Colon (tissue), 2 donors: Measurements from ENCODE around the gene SORBS1.

Experiments
- FAIRE-seq: peaks from 2 replicates; lab custom pipeline; 2012; peaks lifted over from hg19 to GRCh38; lab: Jason Lieb, UNC
- donor health status: control.
- donor health status: control.

SORBS1 gene

DNA sequence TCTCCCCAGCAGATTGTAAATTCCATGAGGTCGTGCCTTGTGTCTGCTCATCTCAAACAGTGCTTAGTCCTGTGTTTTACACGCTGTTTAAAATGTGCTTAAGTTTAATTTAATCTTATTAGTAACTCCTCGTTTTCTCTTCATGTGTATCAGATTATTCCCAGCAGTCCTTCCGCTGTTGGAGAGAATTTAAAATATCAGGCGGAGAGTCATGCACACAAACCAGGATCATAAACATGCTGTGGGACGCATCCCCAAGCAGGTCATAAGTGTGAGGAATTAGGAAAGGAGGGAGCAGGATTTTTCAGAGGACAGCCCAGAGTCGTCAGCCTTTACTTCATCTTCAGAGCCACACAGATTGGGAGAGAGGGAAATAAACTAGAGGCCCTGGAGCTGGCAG, 4.2 kb upstream of the SORBS1 start:
- FAIRE-seq: no peak

DNA sequence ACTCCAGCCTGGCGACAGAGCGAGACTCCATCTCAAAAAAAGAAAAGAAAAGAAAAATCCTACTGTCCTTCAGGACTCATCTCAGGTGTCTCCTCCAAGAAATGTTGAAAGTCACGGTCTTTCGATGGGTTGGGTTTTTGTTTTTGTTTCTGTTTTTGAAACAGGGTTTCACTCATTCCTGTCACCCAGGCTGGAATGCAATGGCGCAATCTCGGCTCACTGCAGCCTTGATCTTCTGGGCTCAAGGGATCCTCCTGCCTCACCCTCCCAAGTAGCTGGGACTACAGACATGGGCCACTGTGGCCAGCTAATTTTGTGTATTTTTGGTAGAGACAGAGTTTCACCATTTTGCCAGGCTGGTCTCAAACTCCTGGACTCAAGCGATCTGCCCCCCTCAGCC, 3.1 kb upstream of the SORBS1 start:
- no peak for FAIRE-seq

DNA sequence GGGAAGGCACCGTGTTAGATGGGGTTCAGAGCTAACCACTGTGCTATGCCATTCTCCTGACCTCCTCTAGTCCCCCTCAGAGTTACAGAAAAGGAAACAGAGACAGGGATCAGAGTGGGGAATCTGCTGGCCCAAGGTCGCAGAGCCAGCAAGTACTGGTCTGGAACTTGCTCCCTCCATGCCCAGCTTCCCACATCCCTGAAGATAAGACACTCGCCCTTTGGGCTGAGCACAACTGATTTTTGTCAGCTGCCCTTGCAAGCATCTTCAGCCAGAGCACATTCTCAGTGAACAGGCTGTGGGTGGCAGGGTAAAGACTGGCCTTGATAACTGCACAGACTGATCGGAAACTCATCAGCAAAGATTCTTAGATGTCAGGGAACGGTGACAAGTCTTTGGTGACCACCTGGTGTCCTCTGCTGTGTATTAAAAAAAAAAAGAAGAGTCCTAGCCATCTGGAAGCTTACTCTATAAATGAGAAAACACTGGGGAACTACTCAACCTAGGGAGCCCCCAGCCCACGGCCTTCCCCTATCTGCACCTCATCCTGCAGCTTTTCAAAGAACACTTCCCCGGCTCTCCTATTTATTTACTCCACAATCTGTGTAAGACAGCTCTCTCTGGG, 1.3 kb upstream of the SORBS1 start:
- FAIRE-seq: no peak

DNA sequence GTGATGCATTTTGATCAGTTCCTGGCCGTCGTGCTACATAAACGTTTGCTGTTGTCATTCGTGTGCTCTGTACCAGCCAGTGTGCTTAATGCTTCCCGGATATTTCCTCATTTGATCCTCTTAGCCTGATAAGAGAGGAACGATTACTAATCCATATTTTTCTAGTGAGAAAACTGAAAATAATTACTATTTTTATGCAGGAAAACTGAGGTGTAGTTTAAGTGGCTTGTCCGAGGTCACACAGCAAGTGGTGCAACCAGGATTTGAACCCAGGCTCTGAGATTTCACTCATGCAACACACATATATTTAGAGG, 650 bp upstream of the SORBS1 start:
- no peak for FAIRE-seq

DNA sequence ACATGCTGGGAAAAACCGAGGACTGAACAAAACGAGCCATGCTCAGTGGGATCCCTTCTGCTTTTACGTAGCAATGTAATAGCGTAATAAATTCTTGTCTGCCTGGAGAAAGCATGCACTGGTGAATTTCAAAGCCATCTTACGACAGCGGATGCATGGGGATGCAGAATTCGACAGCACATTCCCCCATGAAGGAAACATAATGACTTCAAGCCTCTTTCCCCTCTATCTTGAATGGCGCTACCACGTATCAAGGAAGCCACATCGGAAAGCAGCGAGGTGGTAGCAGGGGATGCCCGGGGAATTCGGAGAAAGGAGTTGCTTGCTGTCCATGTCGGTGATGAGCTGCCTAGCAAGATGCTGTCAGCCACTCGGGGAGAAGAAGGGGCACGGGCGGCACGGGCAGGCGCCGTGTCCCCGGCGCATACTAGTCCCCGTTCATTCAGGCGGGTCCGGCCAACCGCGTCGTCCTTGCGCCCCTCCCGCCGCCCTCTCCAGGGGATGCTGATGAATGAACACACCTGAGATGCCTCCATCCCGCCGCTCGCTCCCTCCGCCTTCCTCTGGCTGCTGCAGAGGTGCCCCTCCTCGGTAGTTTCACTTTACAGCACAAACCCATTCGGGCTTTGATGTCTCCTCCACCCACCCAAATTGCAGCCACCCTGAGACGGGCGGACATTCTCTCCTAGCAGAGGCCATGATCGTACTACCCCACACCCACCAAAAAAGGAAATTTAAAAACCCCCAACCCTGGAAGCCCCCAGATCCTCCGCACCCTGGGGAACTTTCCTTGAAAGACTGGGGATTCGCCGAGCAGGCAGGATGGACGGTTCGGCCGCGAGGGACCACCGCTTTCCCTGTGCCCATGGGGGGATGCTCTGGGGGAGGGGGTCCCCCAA, 644 bp downstream of the SORBS1 start:
- FAIRE-seq: no peak

DNA sequence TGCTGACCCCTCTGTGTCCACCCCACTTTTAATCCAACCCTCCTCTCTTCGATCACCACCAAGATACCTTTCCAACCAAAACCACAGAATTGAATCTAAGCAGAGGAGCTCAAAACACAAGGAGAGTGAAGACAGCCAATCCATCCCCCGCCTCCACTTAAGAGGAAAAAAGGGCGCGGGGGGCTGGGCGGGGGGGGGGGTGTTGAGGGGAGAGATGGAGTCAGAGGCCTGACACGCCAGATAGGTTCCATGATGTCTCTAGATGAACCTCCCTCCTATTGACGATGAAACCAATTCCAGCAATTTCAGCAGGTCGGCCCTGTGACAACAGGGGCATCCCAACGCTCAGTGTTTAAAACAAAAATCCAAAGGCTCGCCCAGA, 1.3 kb downstream of the SORBS1 start:
- no peak for FAIRE-seq

DNA sequence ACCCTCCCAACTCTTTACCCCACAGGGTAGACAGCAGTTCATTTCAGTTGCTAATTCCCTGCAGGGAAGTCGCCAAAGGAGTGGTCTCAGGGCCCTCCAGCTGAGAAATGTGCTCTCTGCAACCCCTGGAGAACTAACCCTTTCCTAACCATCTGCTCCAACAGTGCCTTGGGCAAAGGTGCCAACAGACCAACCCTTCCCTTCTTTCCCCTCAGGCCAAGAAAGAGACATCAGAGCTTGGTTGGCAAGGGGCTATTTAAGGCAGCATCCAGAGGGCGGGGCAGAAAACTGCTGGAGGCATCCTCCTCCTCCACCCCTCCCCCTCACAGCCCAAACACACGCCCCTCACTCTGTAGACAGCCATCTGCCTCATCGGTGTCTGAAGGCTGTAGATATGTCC, 1.7 kb downstream of the SORBS1 start:
- no peak for FAIRE-seq

DNA sequence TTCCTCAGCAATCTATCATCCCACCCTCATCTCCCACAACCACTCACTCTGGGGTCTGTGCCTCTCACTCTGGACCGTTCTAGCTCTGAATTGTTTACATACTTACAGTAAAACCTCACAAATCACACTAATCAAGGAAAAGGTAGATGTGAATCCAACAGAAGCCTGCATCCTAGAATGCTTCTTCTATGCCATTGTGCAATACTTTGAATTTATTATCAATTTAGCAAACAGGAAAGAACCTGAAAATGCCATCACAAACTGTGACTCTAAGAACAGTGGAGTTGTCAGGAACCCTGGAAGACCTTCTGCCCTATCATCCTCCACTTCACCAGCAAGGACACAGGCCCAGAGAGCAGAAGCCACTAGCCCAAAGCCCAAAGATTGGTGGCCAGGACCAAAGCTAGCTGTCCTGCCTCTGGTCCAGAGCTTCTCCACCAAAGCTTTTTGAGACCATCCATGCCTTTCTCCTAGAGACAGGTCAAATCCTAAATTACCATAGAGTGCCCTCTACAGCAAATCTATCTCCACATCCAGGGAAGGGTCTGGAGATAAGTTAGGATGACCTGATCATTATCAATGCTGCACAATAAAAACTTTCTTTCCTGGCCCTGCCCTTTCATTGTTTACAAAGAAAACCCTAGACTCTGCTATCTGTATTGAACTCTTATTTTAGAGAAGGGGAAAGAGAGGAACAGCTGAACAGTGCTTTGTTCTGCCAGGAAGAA, 2.4 kb downstream of the SORBS1 start:
- no peak for FAIRE-seq

DNA sequence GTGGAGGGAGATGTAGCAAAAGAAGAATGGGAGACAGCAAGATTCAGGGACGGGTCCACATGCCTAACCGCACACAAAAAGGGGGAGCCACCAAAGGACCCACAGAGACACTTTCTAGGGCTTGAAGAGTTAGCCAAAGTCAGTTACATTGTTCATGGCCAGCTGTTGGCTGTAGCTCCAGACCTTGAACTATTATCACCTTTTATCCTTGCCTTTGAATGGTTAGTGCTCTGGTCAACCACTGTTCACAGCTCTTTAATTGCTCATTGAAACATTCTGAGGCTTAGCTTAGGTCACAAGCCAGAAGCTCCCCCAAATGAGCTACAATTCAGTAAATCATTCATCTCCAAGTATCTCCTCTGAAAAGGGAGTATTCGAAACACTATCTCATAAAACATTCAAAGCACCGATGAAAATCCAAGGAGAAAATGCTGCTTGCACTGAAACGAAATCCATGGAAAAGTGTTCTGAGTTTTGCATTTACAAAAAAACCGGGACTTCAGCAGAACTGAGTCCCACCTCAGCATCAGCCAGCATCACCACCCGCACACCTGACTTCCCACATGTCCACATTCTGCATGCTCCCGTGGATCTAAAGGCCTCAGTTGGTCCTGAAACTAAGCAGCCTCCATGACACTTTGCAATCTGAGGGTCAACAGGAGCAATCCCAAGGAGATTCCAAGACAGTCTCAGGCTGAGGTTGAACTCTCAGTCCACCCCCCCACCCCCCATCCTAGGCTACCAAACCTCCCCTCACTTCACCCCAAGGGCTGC, 4.0 kb downstream of the SORBS1 start:
- no peak for FAIRE-seq

DNA sequence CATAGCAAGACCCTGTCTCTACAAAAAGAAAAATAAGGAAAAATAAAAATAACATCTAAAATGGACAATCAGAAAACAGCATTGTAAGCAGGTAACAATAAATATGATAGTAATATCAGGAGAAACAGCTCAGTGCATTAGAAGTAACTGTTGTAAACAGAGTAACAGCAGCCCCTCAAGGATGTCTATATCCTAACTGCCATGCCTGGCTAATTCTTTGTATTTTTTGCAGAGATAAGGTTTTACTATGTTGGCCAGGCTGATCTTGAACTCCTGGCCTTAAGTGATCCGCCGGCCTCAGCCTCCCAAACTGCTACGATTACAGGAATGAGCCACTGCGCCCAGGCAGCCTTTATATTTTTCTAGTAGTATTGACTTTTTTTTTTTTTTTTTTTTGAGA, 7.5 kb downstream of the SORBS1 start:
- no peak for FAIRE-seq

DNA sequence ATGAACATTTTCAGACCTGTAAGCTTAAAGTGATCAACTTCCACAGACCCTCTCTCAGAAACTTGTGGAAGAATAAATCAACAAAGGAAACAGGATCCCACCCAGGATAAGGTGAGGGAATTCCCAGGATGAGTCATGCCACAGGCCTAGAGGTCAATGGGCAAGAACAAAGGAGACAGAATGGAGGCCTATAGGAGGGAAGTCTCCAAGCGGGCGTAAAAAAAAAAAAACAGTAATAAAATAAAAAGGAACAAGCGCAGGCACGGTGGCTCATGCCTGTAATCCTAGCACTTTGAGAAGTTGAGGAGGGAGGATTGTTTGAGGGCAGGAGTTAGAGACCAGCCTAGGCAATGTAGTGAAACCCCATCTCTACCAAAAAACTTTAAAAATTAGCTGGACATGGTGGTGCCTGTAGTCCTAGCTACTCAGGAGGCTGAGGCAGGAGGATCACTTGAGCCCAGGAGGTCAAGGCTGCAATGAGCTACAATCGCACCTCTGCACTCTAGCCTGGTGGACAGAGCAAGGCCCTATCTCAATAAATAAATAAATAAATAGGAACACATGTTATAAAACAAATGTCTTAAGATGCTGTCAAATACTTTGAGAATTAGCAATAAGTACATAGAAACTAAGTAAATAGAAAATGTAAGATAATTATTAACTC, 8.4 kb downstream of the SORBS1 start:
- no peak for FAIRE-seq

DNA sequence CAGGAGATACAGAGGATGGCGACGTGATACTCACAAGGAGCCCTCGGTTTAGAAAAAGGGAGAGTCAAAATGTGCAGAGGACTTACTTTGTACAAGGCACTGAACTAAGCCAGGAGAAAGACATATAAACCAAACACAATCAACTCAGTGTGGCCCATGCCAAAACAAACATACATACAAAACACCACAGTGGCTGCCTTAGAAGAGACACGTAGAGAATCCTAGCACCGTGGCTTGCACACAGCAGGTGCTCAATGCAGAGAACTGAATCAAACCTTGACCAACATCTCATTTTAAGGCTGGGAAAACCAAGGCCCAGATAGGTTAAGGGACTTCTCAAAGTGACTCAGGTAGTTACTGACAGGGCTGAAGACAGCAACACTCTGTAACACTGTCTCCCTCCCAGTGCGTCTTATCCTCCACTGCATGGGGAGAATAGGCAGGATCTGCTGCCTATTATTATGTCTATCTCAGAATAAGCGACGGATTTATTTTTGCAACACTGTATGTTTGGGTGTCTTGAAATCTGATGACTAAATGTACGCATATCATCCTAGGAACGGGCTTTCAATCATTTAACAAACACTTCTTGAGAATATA, 11.0 kb downstream of the SORBS1 start:
- no peak for FAIRE-seq

DNA sequence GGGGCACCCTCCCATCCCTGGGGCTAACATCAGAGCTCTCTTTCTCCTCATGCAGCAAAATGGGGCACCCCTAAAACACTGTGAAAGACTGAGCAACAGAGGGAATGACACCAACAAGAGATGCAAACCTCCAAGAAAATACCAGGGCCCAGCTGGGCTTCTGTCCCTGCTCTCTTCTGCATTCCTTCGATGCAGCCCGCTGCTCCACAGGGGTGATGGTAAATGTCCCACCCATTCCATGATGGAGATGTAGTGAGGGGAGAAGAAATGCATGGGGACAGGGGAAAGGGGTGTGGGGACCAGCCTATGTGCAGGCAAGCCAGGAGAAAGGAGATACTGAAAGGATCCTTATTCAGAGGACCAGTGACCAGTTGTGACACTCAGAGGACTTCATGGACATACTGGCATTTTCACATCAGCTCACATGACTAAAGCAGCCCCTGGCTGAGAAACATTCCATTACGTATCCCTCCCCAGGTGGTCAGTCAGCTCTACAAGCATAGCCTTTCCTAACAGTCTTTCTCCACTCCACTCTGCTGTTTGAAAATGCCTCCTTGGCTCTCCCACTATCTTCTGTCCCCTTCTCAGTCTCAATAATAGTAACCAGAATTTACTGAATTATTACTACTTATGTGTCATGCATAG, 13.3 kb downstream of the SORBS1 start:
- no peak for FAIRE-seq

DNA sequence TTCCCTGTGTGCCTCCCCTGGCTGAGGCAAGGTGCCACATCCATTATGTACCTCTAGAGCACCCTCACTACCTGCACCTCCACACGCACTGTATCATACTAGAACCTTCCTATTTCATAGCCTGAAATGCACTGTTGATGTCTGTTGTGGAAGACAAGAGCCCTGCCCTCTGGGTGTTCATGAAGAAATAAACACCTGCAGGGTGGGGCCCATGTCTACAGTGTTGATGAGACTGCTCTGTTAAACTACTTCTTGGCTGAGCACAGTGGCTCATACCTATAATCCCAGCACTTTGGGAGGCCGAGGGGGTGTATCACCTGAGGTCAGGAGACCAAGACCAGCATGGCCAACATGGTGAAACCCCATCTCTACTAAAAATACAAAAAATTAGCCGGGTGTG, 14.0 kb downstream of the SORBS1 start:
- no peak for FAIRE-seq

DNA sequence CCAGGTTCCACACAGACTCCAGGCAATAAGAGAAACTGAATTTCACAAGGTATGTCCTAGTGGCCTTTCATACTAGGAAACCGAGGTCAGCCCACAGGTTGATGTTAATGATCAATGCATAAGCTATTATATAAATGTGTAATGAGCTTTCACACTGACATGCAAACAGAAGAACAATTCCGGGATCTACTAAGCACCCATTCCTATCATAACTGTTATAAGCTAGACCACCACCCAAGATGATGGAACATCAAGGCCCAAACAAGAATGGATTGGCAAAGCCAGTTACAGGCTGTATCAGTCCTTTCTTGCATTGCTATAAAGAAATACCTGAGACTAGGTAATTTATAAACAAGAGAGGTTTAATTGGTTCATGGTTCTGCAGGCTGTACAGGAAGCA, 15.2 kb downstream of the SORBS1 start:
- no peak for FAIRE-seq

DNA sequence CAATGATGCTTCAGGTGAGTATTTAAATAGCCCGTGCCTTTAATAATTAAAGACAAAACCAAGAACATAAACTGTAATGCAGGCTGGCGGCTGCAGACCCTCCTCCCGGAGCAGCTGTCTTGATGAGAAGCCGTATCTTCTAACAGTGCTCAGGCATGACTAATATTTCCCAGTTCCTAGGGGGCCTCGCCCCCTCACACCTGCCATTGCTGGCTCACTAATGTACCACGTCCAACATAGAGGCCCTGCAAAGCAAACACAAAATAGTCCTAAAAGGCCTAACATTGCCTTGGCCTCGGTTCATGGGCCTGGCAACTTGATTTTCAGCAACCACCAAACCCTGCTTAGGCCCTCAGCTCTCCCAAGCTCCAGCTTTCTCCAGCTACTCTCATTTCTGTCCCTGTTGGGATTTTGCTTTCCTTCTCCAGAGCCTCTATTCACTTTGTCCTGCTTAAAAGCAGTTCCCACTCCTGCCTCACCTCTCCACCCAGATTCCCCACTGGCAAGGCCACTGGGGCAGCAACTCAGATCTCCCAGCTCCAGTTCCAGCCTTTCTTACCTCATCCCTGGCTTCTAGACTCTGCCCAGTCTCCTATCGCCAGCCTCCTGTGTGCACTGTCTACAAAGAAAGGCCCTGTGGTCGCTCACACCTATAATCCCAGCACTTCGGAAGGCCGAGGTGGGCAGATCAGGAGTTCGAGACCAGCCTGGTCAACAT, 16.2 kb downstream of the SORBS1 start:
- FAIRE-seq: no peak

DNA sequence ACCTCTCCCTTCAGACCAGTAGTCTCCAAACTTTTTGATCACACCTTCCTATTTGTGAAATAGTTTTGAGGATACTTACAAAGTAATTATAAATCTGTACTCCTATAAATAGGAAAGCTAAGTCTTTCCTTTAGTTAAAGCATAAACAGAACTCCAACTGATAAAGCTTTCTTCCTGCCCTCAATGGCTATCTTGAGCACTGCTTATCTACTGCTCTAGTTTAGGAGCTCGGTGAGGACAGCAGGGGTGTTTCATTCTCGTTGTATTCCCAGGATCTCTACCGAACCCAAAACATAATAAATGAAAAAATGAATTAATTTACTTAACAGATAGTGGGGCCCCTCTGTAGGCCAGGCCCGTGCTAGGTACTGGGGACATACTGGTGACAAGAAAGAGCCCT, 17.7 kb downstream of the SORBS1 start:
- no peak for FAIRE-seq

DNA sequence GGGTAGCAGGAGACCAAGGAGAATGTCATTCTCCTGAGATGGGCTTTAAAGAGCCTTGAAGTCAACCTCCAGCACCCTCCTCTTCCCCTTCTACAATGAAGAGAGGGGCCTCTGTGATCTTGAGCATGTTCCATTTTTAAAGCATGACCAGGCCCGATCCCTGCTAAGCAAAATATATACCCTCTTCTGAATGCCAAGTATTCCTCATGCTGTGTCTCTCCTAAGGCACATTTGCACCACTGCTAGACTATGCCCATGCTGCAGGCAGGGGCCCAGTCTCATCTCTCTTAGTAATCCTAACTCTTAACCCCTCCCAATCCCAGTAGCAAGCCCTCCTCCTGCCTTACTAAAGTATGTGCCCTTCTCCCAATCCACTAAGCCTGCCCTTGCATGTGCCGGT, 18.4 kb downstream of the SORBS1 start:
- no peak for FAIRE-seq

DNA sequence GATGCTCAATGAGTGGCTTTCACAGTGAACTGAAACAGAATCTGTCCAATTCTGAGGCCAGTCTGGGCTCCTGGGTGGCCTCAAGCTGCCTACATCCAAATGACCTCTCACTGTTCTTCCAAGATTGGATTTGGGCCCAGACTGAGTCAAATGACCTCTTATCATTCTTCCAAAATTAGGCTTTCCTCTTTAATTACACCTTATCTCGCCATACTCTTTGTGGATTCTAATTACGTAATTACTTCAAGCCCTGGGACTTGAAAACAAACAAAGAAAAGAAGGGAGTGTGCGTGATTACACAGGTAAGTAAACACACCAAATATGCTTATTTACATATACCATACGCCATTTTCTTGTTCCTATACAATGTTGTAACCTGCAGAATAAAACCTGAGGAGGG, 18.8 kb downstream of the SORBS1 start:
- FAIRE-seq: no peak

DNA sequence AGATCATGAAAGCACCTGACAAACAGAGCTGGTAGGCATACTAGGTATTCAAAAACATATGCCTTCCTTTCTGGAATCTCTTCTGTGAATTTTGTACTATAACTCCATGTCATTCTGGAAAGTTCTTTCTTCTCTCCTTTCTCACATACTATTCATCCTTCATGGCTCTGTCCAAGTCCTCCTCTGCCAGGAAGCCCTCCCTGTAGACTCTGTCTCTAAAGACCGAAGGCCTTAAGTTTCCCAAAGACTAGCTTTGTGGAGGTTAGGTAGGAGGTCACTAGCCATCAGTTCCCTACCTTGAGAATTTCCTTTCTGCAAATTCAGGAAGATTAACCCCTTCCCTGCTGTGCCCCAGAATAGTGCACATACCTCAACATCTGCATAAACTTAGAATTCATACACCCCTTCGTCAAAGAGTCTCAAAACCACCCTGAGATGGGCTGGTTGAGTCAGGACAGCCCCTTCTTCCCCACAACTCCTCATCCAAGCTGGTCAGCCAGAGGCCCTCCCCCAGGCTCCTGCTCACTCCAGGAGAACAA, 20.6 kb downstream of the SORBS1 start:
- no peak for FAIRE-seq
